Hepatocyte (in vitro differentiated cells): ENCODE data around the gene GIMD1.

Experiments
- CTCF ChIP-seq: fragments of 200-600 bp; sonication (generic); IDR thresholded peaks from 2 replicates; pipeline ENCODE4 v1.5.1; 2016; ENCODE audit warnings: antibody characterized with exemption, mild to moderate bottlenecking; ENCODE audit not compliant: poor library complexity
- EZH2phosphoT487 ChIP-seq: fragments of 200-600 bp; sonication (generic); IDR thresholded peaks from one replicate; pipeline ENCODE4 v1.6.1; 2018; ENCODE audit warnings: antibody characterized with exemption, mild to moderate bottlenecking, low read depth, moderate library complexity; ENCODE audit not compliant: unreplicated experiment, severe bottlenecking

GRCh38 chr4:106401157-106401556, 32.6 kb upstream of the GIMD1 start:
- TF ChIP-seq CTCF = no peak
- no peak for TF ChIP-seq EZH2phosphoT487
